ENCODE results near the gene ZSWIM6.

- TF ChIP-seq, protein P1, sequence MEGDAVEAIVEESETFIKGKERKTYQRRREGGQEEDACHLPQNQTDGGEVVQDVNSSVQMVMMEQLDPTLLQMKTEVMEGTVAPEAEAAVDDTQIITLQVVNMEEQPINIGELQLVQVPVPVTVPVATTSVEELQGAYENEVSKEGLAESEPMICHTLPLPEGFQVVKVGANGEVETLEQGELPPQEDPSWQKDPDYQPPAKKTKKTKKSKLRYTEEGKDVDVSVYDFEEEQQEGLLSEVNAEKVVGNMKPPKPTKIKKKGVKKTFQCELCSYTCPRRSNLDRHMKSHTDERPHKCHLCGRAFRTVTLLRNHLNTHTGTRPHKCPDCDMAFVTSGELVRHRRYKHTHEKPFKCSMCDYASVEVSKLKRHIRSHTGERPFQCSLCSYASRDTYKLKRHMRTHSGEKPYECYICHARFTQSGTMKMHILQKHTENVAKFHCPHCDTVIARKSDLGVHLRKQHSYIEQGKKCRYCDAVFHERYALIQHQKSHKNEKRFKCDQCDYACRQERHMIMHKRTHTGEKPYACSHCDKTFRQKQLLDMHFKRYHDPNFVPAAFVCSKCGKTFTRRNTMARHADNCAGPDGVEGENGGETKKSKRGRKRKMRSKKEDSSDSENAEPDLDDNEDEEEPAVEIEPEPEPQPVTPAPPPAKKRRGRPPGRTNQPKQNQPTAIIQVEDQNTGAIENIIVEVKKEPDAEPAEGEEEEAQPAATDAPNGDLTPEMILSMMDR (IDR thresholded peaks at IDR 0.05; ENCODE audit: poor library complexity), result no peak
- no peak for TF ChIP-seq EZH2 (IDR thresholded peaks at IDR 0.05; ENCODE audit: borderline replicate concordance)
- TF ChIP-seq EZH2phosphoT487 (IDR thresholded peaks at IDR 0.05; ENCODE audit: low read depth, severe bottlenecking, unreplicated experiment), result no peak
Observed at GRCh38 chr5:61516946-61517345, 184.9 kb downstream of the ZSWIM6 start.
